ENCODE data around the gene PABPN1. TPM values are rescaled to one million over a fixed set of nuclear protein-coding genes. Genes with fewer than 3 reads are reported as not detected.

The PABPN1 gene
- total and polyA plus RNA-seq, 2 of the 13 experiments (the other 11 are each of a cell fraction or from before 2014, with no cell fraction given), result 233 to 524 TPM

DNA sequence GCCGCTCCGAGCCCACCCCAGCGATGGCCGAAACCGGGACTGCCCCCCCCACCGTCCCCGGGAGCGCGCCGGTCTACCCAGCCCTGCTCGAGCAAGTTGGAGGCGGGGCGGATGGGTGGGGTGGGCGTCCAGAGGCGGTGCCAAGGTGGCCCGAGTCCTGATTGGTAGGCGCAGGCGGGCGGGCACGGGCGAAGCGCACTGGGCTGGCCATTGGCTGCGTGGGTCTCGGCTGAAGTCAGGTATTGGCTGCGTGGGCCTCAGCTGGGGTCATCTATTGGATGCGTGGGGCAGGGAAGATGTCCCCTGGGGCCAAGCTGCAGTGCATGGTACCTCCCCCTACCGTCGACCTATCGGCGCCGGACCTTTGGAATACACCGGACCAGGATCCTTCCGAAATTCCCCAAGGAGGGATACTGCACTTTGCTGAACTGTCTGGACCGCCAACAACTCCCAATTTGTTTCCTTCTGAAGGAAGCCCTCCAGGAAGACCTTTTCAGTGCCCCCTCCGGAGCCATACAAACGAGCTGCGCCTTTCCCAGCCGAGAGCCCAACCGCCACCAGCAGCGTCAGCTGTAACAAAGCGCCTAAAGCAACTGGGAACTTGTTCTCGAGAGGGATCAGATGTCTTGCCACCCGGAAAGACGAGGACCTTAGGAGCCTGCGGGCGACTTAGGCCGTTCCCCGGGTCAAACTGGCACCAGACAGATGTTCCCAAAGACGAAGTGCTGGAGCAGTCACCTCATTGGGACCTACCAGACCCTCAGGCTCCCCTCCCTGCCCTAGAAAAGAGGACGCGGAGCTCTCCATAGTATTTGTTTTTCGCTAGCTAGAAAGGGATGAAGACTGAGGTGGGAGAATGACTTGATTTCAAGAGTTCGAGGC, 35.0 kb upstream of the PABPN1 start, which contains the start of gene HOMEZ (continued):
- TF ChIP-seq, protein P1, sequence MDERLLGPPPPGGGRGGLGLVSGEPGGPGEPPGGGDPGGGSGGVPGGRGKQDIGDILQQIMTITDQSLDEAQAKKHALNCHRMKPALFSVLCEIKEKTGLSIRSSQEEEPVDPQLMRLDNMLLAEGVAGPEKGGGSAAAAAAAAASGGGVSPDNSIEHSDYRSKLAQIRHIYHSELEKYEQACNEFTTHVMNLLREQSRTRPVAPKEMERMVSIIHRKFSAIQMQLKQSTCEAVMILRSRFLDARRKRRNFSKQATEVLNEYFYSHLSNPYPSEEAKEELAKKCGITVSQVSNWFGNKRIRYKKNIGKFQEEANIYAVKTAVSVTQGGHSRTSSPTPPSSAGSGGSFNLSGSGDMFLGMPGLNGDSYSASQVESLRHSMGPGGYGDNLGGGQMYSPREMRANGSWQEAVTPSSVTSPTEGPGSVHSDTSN (CRISPR knock-in tag; IDR thresholded peaks at IDR 0.05), result peak; percentile 40; the same call in 1 of the 2 replicates
- TF ChIP-seq FIP1L1 (IDR thresholded peaks at IDR 0.05; ENCODE audit: borderline replicate concordance, insufficient read depth, low read depth, low read length) (0 out of 2 replicates have a peak, but pooled peaks have one; percentile 69), FOXK2 (IDR thresholded peaks at IDR 0.05) (no peak), ZNF329 (CRISPR knock-in tag; IDR thresholded peaks at IDR 0.05; ENCODE audit: low read depth) (peak; percentile 23; the same call in 1 of the 2 replicates), IRX3 (CRISPR knock-in tag; IDR thresholded peaks at IDR 0.05; ENCODE audit: borderline replicate concordance, low read depth) (no peak), ZBTB1 (CRISPR knock-in tag; IDR thresholded peaks at IDR 0.05; ENCODE audit: borderline replicate concordance) (no peak), ZBTB42 (CRISPR knock-in tag; IDR thresholded peaks at IDR 0.05) (peak; percentile 18; the same call in 1 of the 2 replicates), HOXD1 (CRISPR knock-in tag; IDR thresholded peaks at IDR 0.05) (peak; percentile 93), MAFG (CRISPR knock-in tag; IDR thresholded peaks at IDR 0.05) (no peak), ZNF431 (CRISPR knock-in tag; IDR thresholded peaks at IDR 0.05; ENCODE audit: borderline replicate concordance, low read depth) (peak; percentile 85; the same call in 1 of the 2 replicates), FOXJ3 (CRISPR knock-in tag; IDR thresholded peaks at IDR 0.05; ENCODE audit: borderline replicate concordance) (peak; percentile 37; the same call in 1 of the 2 replicates), ETV6 (CRISPR knock-in tag; conservative IDR thresholded peaks at IDR 0.05) (peak; percentile 27; the same call in 1 of the 2 replicates), PCBP2 (optimal IDR thresholded peaks at IDR 0.05; ENCODE audit: low read depth, low read length, poor library complexity, severe bottlenecking) (no peak), NR1H2 (CRISPR knock-in tag; IDR thresholded peaks at IDR 0.05; ENCODE audit: borderline replicate concordance, low read depth) (no peak), ZNF292 (CRISPR knock-in tag; IDR thresholded peaks at IDR 0.05; ENCODE audit: borderline replicate concordance, low read depth) (peak; percentile 86), ZNF337 (CRISPR knock-in tag; IDR thresholded peaks at IDR 0.05; ENCODE audit: borderline replicate concordance, low read depth) (no peak), TCF12 (IDR thresholded peaks at IDR 0.05) (no peak), TCF12 (CRISPR knock-in tag; IDR thresholded peaks at IDR 0.05) (peak; percentile 84), ZBTB7A (CRISPR knock-in tag; IDR thresholded peaks at IDR 0.05) (no peak), ZMAT3 (CRISPR knock-in tag; conservative IDR thresholded peaks at IDR 0.05) (peak; percentile 95), MEF2D (CRISPR knock-in tag; IDR thresholded peaks at IDR 0.05) (peak; percentile 90)
- TF ChIP-seq, protein P2, sequence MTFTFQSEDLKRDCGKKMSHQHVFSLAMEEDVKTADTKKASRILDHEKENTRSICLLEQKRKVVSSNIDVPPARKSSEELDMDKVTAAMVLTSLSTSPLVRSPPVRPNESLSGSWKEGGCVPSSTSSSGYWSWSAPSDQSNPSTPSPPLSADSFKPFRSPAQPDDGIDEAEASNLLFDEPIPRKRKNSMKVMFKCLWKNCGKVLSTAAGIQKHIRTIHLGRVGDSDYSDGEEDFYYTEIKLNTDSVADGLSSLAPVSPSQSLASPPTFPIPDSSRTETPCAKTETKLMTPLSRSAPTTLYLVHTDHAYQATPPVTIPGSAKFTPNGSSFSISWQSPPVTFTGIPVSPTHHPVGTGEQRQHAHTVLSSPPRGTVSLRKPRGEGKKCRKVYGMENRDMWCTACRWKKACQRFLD (CRISPR knock-in tag; IDR thresholded peaks at IDR 0.05; ENCODE audit: borderline replicate concordance), result peak; percentile 96; the same call in 1 of the 2 replicates
- TF ChIP-seq, protein P3, sequence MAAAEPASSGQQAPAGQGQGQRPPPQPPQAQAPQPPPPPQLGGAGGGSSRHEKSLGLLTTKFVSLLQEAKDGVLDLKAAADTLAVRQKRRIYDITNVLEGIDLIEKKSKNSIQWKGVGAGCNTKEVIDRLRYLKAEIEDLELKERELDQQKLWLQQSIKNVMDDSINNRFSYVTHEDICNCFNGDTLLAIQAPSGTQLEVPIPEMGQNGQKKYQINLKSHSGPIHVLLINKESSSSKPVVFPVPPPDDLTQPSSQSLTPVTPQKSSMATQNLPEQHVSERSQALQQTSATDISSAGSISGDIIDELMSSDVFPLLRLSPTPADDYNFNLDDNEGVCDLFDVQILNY (CRISPR knock-in tag; conservative IDR thresholded peaks at IDR 0.05), result peak; percentile 34; the same call in 1 of the 2 replicates
- TF ChIP-seq, protein P4, sequence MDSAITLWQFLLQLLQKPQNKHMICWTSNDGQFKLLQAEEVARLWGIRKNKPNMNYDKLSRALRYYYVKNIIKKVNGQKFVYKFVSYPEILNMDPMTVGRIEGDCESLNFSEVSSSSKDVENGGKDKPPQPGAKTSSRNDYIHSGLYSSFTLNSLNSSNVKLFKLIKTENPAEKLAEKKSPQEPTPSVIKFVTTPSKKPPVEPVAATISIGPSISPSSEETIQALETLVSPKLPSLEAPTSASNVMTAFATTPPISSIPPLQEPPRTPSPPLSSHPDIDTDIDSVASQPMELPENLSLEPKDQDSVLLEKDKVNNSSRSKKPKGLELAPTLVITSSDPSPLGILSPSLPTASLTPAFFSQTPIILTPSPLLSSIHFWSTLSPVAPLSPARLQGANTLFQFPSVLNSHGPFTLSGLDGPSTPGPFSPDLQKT (CRISPR knock-in tag; IDR thresholded peaks at IDR 0.05; ENCODE audit: borderline replicate concordance), result no peak
